CD14-positive monocyte (primary cell): Measurements from ENCODE around the gene SYNE2. TPM values are rescaled to one million over a fixed set of nuclear protein-coding genes. Genes with fewer than 3 reads are reported as not detected.

Experiments
- DNase-seq, 3 donors: peaks; one replicate each; pipeline ENCODE4 v3.0.0-alpha.2; 2011 to 2022
- H2AFZ ChIP-seq: 2 replicates; pipeline ENCODE4 v1.6.0; 2012; ENCODE audit warnings: mild to moderate bottlenecking, low read depth, low read length, inconsistent platforms; ENCODE audit not compliant: insufficient read depth, poor library complexity, severe bottlenecking
- H3K27ac ChIP-seq, 2 donors: 1 replicate in 1 of 2; 2 replicates in 1 of 2; pipeline ENCODE4 v1.5.1; 2012 to 2013; ENCODE audit warnings: low read length in 2 of 2, control low read depth in 1 of 2, inconsistent platforms in 1 of 2, low read depth in 1 of 2, mild to moderate bottlenecking in 1 of 2
- H3K27me3 ChIP-seq, 2 donors: one replicate each; pipeline versions ENCODE4 v1.6.0 to v1.6.1; 2011 to 2013; ENCODE audit warnings: low read length in 2 of 2; ENCODE audit not compliant: control insufficient read depth in 2 of 2, insufficient read depth in 2 of 2
- H3K36me3 ChIP-seq, 2 donors: replicated peaks in 1 of 2; 1 replicate in 1 of 2; 2 replicates in 1 of 2; pipeline versions ENCODE4 v1.5.1 to v1.6.1; 2012 to 2013; ENCODE audit warnings: low read length in 2 of 2, control low read depth in 1 of 2, inconsistent platforms in 1 of 2, mild to moderate bottlenecking in 1 of 2; ENCODE audit not compliant: insufficient read depth in 2 of 2, control insufficient read depth in 1 of 2
- H3K4me1 ChIP-seq, 2 donors: 1 replicate in 1 of 2; 2 replicates in 1 of 2; pipeline versions ENCODE4 v1.5.1 to v1.6.1; 2012 to 2013; ENCODE audit warnings: low read length in 2 of 2, control low read depth in 1 of 2, inconsistent platforms in 1 of 2, mild to moderate bottlenecking in 1 of 2, moderate library complexity in 1 of 2; ENCODE audit not compliant: insufficient read depth in 2 of 2, control insufficient read depth in 1 of 2
- H3K4me2 ChIP-seq: replicated peaks from 2 replicates; pipeline ENCODE3; 2012; ENCODE audit warnings: low read length, moderate library complexity, mild to moderate bottlenecking; ENCODE audit not compliant: poor library complexity, severe bottlenecking; ENCODE audit errors: extremely low read depth
- H3K4me3 ChIP-seq, 3 experiments: fragments of 200-600 bp in 1 of 3; sonication (generic) in 1 of 3; replicated peaks in 1 of 3; 1 replicate in 2 of 3; 2 replicates in 1 of 3; pipeline ENCODE4 v1.5.1; 2011 to 2013; ENCODE audit warnings: low read length in 3 of 3, mild to moderate bottlenecking in 3 of 3, control low read depth in 2 of 3, low read depth in 2 of 3, inconsistent platforms in 1 of 3, moderate library complexity in 1 of 3
- H3K79me2 ChIP-seq: 2 replicates; pipeline ENCODE4 v1.6.0; 2012; ENCODE audit warnings: mild to moderate bottlenecking, control low read depth, inconsistent platforms, low read length, moderate library complexity; ENCODE audit not compliant: insufficient read depth
- H3K9ac ChIP-seq: 2 replicates; pipeline ENCODE4 v1.6.0; 2017; ENCODE audit warnings: low read length, mild to moderate bottlenecking; ENCODE audit not compliant: insufficient read depth, poor library complexity, severe bottlenecking
- H3K9me3 ChIP-seq, 2 donors: replicated peaks in 1 of 2; 1 replicate in 1 of 2; 2 replicates in 1 of 2; pipeline versions ENCODE4 v1.5.1 to v1.6.1; 2012 to 2013; ENCODE audit warnings: low read length in 2 of 2, control low read depth in 1 of 2; ENCODE audit not compliant: control insufficient read depth in 1 of 2, insufficient read depth in 1 of 2
- H4K20me1 ChIP-seq: 2 replicates; pipeline ENCODE4 v1.6.0; 2012; ENCODE audit warnings: mild to moderate bottlenecking, low read length, control low read depth, moderate library complexity; ENCODE audit not compliant: insufficient read depth
- H3K27ac Mint-ChIP-seq, 7 donors: one replicate each; pipeline ENCODE4 v1.8.0; 2020; ENCODE audit warnings: mild to moderate bottlenecking in 7 of 7, mixed read lengths in 7 of 7, moderate library complexity in 6 of 7, inconsistent platforms in 2 of 7
- H3K27me3 Mint-ChIP-seq, 3 donors: one replicate each; pipeline ENCODE4 v1.8.0; 2021 to 2022; ENCODE audit warnings: low read depth in 3 of 3, mild to moderate bottlenecking in 3 of 3, mixed read lengths in 3 of 3, moderate library complexity in 3 of 3, inconsistent platforms in 1 of 3
- H3K36me3 Mint-ChIP-seq, 2 donors: one replicate each; pipeline ENCODE4 v1.8.0; 2020; ENCODE audit warnings: mixed read lengths in 2 of 2, inconsistent platforms in 1 of 2, mild to moderate bottlenecking in 1 of 2
- H3K4me1 Mint-ChIP-seq: one replicate; pipeline ENCODE4 v1.8.0; 2020; ENCODE audit warnings: mild to moderate bottlenecking, mixed read lengths
- H3K4me3 Mint-ChIP-seq, 2 donors: one replicate each; pipeline ENCODE4 v1.8.0; 2020; ENCODE audit warnings: mild to moderate bottlenecking in 2 of 2, mixed read lengths in 2 of 2, moderate library complexity in 1 of 2
- H3K9me3 Mint-ChIP-seq, 7 donors: one replicate each; pipeline ENCODE4 v1.8.0; 2020 to 2022; ENCODE audit warnings: mixed read lengths in 7 of 7, mild to moderate bottlenecking in 6 of 7, moderate library complexity in 6 of 7, inconsistent platforms in 2 of 7
- CTCF ChIP-seq: fragments of 200-600 bp; IDR thresholded peaks from one replicate; pipeline ENCODE4 v1.8.0; 2022; ENCODE audit warnings: antibody characterized with exemption, mild to moderate bottlenecking
- WGBS: methylation state at CpG from one replicate; pipeline ENCODE4 v1.1.5; 2013; ENCODE audit warnings: missing lambda C conversion rate; ENCODE audit not compliant: insufficient coverage; 5-methylcytosine and 5-hydroxymethylcytosine counted together
- intact Hi-C, 2 donors: fragments of 100-400 bp; cut with micrococcal nuclease; formaldehyde crosslinking; loops; one replicate each; pipeline versions ENCODE4 v1.15.0 to v1.15.1; 2023
- polyA plus RNA-seq, 3 donors: library from polyadenylated mRNA; depleted of rRNA in 1 of 3; unstranded in 2 of 3; stranded (reverse) in 1 of 3; fragments of 300-500 nt in 2 of 3; fragments of >200 nt in 1 of 3; fragmentation: Illumina TruSeq in 2 of 3; gene quantifications; 1 replicate in 2 of 3; 2 replicates in 1 of 3; pipeline ENCODE4 v1.2.3, GENCODE V29; 2012 to 2021

Gene SYNE2
- polyA plus RNA-seq, 3 donors = 0.06 to 0.46 (median 0.44) TPM

- peaks cover 10% of the 10 kb centered on the region for H3K4me1 Mint-ChIP-seq
Measured at GRCh38 chr14:64196814-64197411, 344.1 kb downstream of the SYNE2 start.

GRCh38 chr14:64197996-64198395 is 345.2 kb downstream of the SYNE2 start:
- H3K36me3 Mint-ChIP-seq = no peaks in the 10 kb centered on the region
- Histone ChIP-seq H3K9me3 (no peaks in the 10 kb centered on the region), H4K20me1 (no peaks in the 10 kb centered on the region), H3K79me2 (no peaks in the 10 kb centered on the region), H3K4me2 (no peak overlapping the region), H3K27ac (no peak overlapping the region), H3K27me3 (peaks cover 0 to 7% of the 10 kb centered on the region in 2 donors), H3K36me3 (no peaks in the 10 kb centered on the region), H2AFZ (no peak overlapping the region), H3K9ac (no peak overlapping the region), H3K4me3 (no peak overlapping the region), H3K4me1 (no peaks in the 10 kb centered on the region)
- no peak overlapping the region for H3K27ac Mint-ChIP-seq
- peaks cover 10% of the 10 kb centered on the region for H3K4me1 Mint-ChIP-seq
- WGBS = 100% methylated on average over 2 of the region's 3 CpGs
- H3K9me3 Mint-ChIP-seq = peaks cover 0 to 1% (median 0%) of the 10 kb centered on the region in 7 donors
- TF ChIP-seq CTCF = no peak
- no peak for DNase-seq
- no peak overlapping the region for H3K4me3 Mint-ChIP-seq
- intact Hi-C loops = no loop called here
- H3K27me3 Mint-ChIP-seq = peaks cover 9 to 10% (median 9%) of the 10 kb centered on the region in 3 donors

More at GRCh38 chr14:64196814-64197411, 344.1 kb downstream of the SYNE2 start:
- Histone ChIP-seq H3K27me3 (peaks cover 0 to 7% of the 10 kb centered on the region in 2 donors), H2AFZ (peak overlapping the region; percentile 60), H3K4me2 (peak overlapping the region; percentile 19), H3K4me3 (no peak overlapping the region), H3K9ac (no peak overlapping the region), H3K36me3 (no peaks in the 10 kb centered on the region), H3K79me2 (no peaks in the 10 kb centered on the region), H3K4me1 (no peaks in the 10 kb centered on the region), H4K20me1 (no peaks in the 10 kb centered on the region), H3K27ac (no peak overlapping the region), H3K9me3 (no peaks in the 10 kb centered on the region)
- TF ChIP-seq CTCF = no peak
- Mint-ChIP-seq H3K27ac (no peak overlapping the region), H3K27me3 (peaks cover 7 to 10% (median 9%) of the 10 kb centered on the region in 3 donors), H3K9me3 (peaks cover 0 to 1% (median 0%) of the 10 kb centered on the region in 7 donors), H3K4me3 (peak overlapping the region in 1 of 2 donors; percentile 82), H3K36me3 (no peaks in the 10 kb centered on the region)
- no peak for DNase-seq
- WGBS = 17% methylated on average over 20 of the region's 20 CpGs
- intact Hi-C loops = no loop called here
